OCI-M2 (cell line): ENCODE data around the gene ZNF407.

Experiments used
- DNase-seq: peaks from one replicate; lab custom pipeline; 2025; ENCODE audit not compliant: unreplicated experiment; lab: John Stamatoyannopoulos, UW

ZNF407 gene

GRCh38 chr18:74819433-74820059 lies 221.9 kb downstream of the ZNF407 start:
- no peak for DNase-seq

DNA sequence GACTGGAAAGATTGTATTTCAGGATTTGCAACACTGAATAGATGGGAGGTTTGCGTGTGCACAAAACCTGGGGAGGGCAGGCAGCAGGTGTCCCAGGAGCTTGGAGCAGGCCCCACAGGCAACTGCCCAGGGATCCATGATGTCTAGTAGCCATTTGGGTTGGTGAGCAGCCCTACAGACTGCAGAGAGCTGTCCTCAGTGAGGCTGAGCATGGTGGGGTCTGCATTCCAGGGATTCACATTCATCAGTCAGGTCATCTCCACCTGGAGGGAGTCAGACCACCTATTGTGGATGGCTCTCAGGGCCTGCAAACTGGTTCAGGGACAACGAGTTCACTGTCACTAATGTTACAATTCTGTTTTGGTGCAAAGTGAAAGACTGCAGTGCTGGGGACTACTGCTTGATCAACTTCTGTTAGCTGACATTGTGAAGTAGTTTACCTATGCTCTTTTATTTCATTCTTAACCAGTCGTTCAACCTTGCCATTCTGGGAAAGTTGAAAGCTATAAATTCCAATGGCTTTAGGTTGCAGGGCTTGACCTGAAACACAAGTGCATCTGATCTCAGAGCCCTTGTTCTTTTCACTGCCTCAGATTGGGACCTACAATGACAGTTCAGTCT lies 222.6 kb downstream of the ZNF407 start:
- no peak for DNase-seq

GRCh38 chr18:74825460-74825859 lies 227.8 kb downstream of the ZNF407 start:
- DNase-seq: no peak

- DNase-seq: no peak
These were observed 228.9 kb downstream of the ZNF407 start for GRCh38 chr18:74826572-74826971.

GRCh38 chr18:74828200-74828599 lies 230.5 kb downstream of the ZNF407 start:
- no peak for DNase-seq

- no peak for DNase-seq
These were observed 234.0 kb downstream of the ZNF407 start for GRCh38 chr18:74831571-74832250.

GRCh38 chr18:74832381-74832780 lies 234.7 kb downstream of the ZNF407 start:
- DNase-seq: no peak

DNA sequence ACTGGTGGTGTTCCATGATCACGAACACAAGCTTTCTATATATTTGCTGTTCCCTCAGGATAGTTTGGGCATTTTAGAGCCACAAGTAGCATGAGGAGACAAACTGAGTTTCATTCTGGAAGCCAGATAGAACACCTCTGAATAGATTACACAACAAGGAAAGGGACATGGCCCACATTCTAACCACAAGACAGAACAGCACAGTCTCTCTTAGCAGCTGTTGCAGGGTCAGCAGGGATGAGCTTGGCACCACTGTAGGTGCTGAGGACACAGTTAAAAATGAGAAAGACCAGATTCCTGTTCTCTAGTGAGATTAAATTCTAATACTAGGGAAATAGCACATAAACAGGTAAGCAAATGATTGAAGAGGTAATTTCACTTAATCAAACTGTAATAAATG lies 235.3 kb downstream of the ZNF407 start:
- no peak for DNase-seq

- DNase-seq: no peak
These were observed 237.0 kb downstream of the ZNF407 start for GRCh38 chr18:74834424-74835309.

- DNase-seq: no peak
These were observed 238.8 kb downstream of the ZNF407 start for GRCh38 chr18:74836296-74837139.

- DNase-seq: no peak
These were observed 243.0 kb downstream of the ZNF407 start for GRCh38 chr18:74840492-74841167.

- no peak for DNase-seq
These were observed 243.6 kb downstream of the ZNF407 start for GRCh38 chr18:74841248-74841647.

DNA sequence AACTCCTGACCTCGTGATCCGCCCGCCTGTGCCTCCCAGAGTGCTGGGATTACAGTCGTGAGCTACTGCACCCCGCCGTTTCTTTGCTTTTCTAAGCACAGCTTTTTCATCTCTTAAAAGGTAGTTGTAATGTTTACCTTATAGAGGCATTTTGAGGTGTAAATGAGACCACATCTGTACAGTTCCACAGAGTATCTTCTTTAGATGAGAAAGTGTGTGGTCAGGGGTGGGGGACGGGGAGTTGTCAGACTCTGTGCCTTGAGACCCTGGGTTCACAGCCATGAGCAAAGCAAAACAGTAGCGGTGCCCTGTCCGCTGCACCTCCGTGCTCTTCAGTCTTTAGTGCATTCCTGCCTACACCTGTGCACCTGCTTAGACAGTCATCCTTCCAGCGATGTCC lies 251.6 kb downstream of the ZNF407 start:
- DNase-seq: no peak

DNA sequence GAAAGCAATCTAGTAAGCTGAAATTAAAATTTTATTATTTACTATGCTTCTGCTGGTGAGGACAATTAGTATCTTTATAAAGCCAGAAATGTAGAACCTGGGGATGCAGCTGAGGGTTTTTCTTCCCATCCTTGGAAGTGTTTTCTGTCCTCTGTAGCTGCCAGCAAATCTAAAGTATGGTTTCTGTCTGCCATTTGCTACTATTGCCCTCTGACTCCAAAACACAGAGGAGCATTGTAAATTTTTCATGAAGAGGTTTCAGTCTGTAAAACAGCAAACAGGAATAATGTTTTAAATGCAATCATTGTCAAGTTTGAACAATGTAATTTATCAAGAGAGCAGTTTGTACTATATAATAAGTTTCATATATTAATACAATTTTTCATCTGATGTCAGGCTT lies 258.8 kb downstream of the ZNF407 start:
- DNase-seq: no peak

DNA sequence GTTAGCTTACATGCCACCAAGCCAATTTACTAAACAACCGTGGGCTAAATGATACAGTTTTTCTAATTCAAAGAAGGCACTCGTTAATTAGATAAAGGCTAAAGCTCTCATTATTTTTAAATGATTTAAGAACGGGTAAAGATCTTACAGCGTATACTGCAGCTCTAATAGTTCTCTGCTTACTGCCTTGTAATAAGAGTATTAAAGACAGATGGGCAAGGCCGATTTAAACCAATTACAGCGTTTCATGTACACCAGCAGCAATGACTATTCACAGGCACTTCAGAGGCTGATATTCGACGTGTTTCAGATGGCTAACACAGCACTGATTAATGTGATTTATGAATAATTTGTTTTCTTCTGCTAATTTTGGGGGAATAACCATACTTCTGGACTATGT lies 259.3 kb downstream of the ZNF407 start:
- no peak for DNase-seq

DNA sequence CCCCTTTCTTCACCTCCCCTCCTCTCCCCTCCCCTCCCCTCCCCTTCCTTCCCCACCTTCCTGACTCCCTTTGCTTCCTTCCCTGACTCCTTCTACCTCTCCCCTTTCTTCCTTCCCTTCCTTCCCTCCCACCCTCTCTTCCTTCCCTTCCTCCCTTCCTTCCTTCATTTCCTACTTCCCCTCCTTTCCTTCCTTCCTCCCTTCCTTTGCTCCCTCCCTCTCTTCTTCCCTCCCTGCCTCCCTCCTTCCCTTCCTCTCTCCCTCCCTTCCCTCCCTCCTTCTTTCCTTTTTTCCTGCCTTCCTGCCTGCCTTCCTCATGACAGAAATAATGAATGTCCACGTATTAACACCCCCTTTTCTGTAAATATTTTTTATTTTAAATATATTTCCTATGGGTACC lies 260.2 kb downstream of the ZNF407 start:
- DNase-seq: no peak

- no peak for DNase-seq
These were observed 263.5 kb downstream of the ZNF407 start for GRCh38 chr18:74861154-74861553.

DNA sequence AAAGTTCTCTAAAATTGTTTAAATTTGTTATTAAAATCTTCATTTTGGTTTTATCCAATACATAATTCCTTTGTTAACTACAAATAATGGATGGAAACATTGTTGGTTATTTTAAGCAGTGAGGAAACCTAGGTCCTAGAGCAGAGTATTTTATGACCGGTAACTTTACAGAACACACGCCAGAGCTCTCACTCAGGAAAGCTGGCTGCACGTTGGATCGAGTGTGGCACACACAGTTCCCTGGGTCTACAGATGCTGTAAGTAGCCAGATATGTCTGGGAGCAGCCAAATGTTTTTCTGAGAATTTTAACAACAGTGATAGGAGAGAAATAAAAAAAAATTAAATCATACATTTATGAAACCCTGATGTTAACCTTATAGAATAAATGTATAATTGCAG lies 264.4 kb downstream of the ZNF407 start:
- no peak for DNase-seq

GRCh38 chr18:74866577-74866976 lies 268.9 kb downstream of the ZNF407 start:
- DNase-seq: no peak

GRCh38 chr18:74868461-74868860 lies 270.8 kb downstream of the ZNF407 start:
- DNase-seq: no peak
